Fibroblast of skin of right quadriceps (primary cell): ENCODE data around the gene DNAJC17.

Experiments
- DNase-seq: peaks from one replicate; pipeline ENCODE4 v3.0.0-alpha.2; 2013

DNAJC17 gene

DNA sequence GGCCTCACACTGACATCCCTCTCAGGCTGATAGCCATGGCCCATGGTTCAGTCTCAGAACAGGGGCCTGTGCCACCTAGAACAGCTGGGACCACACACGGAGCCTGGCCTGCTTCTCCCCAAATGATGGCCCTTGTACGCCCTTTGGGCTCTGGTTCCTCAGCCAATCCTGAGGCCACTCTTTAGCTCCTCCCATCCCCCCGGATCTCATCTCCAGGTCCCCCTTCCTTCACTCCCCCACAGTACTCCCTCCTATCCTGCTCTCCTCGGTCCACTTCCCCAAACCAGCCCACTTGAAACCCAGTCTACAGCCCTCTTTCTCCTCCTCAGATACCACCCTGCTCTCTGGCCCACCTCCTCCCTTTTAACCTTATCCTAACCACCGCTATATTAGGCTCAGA is 18.2 kb downstream of the DNAJC17 start:
- DNase-seq = no peak

DNA sequence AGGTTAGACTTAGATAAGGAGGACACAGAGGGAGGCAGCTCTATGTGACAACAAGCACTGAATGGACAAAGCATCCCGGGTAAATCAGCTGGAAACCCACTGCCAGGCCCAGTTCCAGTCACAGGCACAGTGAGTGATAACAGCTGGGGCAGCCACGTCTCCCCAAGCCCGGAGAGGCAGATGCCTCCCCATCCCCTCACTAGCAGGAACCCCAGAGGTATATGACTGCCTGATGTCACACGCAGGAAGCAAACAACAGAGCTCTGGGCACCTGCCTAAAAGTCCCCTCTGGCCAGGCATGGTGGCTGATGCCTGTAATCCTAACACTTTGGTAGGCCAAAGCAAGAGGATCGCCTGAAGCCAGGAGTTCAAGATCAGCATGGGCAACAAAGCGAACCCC is 19.3 kb downstream of the DNAJC17 start:
- no peak for DNase-seq

DNA sequence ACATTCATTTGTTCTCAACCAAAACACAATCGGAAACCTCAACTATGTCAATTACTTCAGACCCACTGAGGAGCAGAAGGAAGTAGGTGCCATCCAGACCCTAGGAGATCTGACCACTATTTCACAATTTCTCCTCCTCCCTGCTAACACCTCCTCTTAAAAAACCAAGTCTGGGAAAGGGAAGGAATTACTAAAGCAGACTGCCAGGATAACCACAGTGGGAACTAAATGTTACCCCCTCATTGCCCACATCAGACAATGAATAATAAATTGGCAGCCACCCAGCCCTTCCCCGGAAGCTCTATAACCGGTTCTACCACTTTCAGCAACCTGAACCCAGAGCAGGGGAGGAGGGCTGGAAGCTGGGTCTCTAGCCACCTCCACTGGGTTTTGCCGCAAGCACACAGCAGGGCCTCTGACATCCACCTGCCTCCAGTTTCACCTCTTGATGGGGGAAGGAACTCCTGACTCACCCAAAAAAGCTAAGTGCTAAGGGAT is 19.9 kb downstream of the DNAJC17 start:
- DNase-seq = peak; percentile 68

DNA sequence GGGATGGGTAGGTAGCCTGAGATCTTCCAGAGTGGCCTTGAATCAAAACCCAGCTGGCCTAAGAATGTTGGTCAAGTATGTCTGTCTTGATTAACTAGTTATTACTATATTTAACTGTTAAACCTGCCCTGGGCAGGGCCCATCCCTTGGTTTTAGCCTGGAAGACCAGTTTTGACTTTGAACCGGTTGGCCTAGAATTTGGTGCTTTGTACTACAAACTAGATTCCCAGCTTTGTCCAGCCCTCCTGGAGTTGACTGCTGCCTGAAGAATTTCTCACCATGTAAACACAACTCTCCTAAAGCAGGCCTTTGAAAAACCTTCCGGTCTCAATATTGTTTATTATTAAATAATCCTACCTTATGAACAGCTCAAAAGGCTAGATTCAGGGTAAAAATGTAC is 21.5 kb downstream of the DNAJC17 start:
- no peak for DNase-seq

DNA sequence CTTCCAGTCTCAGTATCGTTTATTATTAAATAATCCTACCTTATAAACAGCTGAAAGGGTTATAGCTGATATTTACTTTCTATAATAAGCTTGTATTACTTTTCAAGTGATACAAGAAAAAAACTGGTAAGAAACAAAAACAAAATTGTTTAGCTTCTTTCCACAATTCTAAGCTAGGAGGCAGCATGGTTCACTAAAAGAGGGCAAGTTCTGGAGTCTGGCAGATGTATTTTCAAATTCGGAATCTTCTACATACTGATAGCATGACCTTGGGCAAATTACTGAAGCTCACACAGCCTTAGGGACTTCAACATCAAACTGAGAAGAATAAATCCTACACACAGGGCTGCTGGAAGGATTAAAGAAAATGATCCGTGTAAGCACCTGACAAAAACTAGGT is 22.1 kb downstream of the DNAJC17 start:
- no peak for DNase-seq

DNA sequence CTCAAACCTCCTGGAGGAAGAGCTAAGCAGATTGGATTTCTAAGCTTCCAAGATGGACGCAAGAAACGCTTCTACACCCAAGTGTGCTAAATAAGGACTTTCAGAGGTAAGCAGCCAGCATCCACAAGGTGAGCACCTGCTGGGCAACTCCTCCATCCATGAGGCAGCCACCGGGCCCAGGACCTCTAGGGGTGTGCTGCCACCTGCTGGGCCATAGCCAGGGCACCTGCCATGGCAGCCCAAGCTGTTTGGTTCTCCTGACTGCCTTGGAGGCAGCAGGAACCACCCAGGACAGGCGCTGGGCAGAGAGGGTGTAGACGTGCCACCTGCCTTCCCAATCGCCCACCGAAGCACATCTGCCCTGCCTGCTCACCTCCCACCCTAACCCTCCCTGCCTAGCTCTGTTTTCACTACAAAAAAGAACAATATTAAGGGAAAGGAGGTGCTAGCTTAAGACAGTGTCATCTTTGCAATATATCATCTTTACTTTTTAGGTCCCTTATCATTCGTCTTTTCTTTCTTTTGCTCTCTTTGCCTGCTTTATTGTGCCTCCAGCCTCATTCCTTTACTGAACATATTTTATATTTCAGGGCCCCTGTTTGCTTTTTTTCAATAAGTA is 24.6 kb downstream of the DNAJC17 start:
- DNase-seq = no peak

DNA sequence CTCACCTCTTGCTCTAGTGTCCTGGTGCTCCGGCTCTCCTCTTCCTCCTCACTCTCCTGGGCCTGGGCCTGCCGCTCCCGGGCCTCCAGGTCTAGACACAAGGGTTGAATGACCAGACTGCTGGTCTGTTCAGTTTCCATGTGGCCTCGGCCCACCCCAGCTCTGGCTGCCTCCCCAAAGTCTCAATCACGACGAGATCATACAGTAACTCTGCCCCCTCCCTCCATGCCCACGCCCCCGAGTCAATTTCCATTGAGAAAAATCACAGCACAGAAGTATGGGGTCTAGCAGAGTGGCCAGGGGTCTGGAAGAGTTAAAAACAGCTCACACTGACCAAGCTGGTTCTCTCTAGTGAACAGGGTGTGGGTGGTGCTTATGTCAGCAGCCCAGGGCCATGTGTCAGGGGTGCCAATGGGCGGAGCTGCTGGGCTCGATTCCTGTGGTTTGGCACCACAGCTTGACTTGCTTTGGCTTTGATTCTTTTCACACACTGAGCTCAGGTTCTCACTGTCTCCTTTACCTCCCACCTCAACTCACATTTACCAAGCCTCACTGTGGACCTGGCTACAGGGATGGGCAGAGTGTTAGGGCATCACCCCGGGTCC is 30.6 kb downstream of the DNAJC17 start:
- DNase-seq = no peak

DNA sequence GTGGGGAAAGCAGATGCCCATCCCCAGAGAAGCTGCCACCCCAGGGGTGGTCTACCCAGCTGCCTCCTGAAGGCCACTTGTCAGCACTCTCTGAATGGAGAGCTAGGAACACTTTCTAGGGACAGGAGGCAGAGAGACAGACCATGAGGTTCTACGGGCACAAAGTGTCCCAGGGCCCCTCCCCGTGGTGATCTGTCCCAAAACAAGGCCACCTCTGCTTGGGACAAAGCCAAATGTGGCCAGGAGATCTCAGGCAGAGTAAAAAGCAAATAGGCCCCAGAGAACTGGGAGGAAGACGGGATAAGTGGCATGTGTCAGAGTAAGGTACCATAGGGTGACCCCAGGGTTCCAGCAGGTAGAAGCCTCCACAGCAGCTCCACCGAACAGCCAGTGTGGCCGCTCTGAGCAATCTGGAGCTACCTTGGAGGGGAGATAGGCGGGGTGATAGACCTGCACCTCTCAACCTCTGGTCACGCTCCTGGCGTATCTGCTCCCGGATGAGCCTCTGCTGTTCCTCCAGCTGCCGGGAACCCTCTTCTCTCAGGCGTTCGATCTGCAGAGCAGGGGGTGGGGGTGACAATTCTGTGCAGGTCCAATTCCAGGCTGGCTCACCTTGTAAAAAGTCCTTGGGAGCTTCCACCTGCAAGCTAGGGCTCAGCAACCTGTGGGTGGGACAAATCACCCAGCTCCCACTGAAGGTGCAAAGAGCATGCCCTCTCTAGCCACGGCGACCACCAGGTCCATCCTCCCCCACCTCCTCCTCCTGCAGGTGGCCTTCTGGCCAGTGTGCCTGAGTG is 31.3 kb downstream of the DNAJC17 start:
- DNase-seq = no peak

DNA sequence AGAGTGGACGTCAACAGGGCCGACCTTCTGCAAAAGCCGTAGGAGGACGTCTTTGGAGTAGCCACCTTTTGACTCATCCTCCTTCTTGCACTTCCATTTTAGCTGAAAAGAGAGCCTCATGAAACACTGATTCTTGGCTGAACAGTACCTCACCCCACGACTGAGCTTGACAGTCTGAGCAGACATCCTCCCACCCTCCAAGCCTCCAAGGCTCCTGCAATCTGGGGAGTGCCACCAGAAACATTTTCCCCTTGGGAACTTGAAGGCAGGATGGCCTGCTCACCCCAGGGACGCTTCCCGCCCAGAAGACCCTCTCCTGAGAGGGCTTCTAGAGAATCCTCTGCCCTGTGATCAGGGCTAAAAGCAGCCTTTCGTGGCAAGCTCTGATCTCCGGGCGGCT is 32.3 kb downstream of the DNAJC17 start:
- DNase-seq = no peak

DNA sequence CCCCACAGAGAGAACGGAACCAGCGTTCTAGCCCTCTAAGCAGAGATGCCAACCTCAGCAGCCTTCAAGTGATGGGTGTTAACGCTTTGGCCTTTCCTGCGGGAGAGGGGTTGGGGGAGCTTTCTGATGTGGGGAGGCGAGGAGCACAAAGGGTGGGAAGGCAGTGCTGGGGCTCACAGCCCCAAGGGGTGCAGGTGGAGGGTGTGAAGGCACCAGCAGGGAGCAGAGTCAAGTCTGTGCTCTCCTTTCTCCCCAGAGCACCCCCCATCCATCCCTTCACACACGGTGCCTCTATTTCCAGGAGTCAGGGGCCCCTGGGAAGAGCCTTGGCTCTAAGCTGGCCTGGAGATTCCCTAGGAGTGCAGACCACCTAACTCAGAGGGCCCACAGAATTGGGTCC is 33.4 kb downstream of the DNAJC17 start:
- no peak for DNase-seq

DNA sequence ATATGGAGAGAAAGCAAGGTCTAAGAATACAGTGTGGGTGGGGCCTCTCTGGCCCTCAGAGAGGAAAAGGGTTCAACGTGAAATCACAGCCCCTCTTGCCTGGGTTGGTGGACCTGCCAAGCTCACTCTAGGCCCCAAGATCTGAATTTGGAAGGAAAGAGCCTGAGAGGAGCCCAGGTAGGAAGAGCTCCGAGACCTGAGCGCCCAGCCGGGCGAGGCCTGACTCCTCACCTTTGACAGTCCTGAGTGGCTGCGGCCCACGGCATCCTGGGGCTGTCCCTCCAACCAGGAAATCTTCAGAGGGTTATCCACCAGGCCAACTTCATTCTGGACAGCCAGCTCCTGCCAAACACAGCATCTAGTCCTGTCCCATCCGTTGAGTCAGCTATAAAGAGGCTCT is 33.8 kb downstream of the DNAJC17 start:
- no peak for DNase-seq

DNA sequence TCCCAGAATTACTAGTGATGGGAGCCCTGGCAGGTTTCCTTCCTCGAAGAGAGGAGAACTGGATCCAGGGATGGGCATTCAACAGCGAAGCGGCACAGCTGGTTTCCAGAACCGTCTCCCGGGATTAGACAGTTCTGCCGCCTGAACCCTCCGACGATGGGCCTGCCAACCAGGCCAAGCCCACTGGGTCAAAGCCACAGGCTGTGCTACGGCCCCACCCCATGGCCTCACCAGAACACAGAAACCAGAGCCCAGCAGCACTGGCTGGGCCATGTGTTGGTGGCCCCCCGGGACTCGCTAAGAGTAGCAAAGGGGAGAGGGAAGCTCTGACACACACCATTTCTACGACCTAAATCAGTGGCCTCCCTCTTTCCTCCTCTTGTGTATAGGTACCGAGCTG is 35.3 kb downstream of the DNAJC17 start:
- no peak for DNase-seq

DNA sequence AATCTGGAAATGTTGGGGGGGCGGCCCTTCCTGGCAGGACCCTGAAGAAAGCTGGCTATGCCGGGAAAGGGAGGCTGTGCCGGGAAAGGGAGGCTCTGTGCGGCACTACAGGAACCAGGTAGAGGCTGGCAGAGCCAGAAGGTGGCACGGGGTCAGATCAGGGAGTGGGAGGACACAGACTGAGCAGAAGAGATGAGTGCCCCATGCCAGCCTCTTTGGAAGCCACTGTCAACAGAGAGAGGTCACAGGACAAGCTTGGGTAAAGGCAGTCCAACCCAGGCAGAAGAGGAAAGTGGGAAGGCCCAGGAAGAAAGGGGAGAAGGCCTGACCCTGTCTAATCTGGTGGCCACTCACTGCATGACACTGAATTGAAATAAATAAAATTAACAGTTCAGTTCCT is 36.0 kb downstream of the DNAJC17 start:
- no peak for DNase-seq

DNA sequence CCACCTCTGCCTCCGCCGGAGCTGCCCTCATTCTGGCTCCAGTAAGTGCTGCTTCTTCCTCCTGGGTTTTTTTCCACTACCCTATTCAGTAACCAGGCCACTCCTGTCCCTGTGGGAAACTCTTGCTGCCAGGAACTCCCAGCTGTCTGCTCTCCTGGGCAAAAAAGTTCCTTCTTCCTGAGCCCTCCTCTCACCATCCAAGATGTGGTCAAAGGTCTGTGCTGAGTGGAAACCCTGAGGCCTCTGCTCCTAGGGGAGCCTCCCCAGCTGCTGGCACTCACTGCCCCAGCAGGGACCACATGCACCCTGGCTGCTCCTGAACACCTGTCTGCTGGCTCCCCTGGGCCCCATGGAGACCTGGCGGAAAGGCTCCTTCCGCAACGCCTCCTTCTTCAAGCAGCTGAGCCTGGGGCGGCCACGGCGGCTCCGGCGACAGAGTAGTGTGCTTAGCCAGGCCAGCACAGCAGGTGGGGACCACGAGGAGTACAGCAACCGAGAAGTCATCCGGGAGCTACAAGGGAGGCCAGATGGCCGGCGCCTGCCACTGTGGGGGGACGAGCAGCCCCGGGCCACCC is 37.0 kb downstream of the DNAJC17 start:
- DNase-seq = no peak

DNA sequence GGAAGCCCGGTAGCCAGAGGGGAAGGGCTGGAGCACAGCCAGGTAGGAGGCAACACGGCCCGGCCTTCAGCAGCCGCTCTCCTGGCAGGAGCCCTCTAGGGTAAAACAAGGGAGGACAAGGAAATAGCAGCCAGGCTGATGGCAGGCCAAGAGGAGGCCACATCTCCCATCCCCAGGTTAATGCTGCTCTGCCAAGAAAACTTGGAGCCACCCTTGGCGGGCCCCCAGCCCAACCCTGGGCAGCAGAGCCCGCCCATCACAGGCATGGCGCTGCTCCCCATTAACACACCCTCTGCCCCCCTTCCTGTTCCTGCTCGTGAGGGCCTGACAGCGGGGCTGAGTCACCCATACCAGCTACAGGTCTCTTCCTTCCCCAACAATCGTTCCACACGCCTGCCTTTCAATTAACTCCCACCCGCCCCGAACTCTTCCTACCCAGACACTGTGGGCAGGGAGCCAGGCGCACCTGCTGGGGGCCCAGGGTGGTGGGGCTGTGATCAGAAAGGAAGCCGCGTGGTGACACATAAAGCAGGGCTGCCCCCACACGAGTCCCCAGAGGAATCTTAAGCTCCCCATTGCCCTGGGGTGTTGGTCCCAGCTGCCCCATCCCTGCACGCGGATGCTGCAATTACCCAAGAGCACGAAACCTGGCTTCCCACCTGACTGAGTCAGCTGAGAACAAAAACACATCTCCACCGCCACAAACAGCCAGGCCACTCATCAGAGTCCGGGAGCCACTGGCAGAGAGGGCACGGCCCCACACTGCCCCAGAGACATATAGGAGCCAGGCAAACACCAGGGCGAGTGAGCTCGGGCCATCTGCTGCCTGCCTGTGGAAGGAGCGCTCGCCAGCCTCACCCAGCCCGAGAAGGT is 37.8 kb downstream of the DNAJC17 start, which contains the start of gene C15orf62:
Gene C15orf62 (plus strand): TSS at position 707 of the 873 bp plus-strand sequence. CDS start 516 bp downstream, outside the sequence.
- peak; percentile 30 for DNase-seq

DNA sequence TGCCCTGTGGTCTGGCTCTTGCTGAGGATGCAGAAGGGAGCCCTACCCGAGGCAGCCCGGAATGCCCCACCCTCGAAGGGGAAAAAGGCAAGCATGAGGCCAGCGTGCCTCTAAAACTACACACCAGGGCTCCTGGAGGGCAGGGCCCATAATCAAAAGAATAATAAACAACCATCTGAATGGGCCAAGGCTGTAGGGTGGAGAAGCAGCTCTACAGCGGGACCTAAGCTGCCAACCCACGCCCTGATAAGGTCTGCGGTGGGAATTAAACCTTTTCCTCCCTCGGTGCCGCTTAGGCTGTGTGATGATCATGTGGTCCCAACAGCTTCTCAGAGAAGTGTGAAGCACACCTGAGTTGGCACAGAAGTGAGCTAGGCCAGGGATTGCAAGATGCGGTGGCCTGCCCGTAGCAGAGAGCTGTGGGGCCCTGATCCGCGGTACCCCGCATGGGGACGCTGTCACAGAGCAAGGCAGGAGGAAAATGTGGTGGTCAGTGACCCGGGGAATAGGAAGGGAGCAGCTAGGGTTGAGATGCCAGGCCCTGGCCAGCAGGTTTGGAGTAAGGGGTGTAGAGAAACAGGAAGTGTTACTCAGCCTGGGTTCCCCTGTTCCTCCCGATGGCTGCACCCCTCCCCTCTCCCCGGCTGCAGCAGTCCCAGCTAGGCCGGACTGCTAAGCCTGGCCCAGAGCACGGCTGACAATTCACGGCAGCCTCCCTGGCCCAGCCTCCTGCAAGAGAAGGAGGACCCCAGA is 38.6 kb downstream of the DNAJC17 start:
- DNase-seq = no peak

DNA sequence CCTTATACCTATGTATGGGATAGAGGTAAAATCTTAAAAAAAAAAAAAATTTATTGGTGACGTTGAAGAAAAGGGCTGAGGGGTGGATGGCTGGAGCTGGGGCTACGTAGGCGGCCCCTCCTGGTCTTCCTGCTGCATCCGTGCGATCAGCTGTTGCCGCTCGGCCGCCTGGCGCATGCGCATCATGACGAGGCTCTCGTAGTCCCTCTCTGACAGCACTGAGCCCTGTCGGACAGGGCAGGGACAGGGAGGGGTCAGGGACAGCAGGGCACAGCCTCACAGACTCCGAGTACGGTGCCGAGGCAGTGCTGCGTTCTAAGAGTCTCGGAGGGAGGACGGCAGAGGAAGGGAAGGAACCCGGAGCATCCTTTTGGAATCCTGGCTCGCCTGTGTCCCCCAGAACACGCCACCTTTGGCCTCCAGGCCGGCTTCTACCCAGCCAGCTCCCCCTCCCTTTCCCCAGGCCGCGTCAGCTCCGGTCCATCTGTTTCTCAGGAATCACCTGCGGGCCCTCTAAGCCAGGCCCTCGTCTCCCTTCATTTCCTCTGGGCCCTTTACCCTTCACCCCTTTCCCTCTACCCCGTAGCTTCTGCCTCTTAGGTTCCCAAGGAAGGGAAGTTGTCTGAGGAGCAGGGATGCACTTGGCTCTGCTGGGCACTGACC is 39.3 kb downstream of the DNAJC17 start:
- no peak for DNase-seq

DNA sequence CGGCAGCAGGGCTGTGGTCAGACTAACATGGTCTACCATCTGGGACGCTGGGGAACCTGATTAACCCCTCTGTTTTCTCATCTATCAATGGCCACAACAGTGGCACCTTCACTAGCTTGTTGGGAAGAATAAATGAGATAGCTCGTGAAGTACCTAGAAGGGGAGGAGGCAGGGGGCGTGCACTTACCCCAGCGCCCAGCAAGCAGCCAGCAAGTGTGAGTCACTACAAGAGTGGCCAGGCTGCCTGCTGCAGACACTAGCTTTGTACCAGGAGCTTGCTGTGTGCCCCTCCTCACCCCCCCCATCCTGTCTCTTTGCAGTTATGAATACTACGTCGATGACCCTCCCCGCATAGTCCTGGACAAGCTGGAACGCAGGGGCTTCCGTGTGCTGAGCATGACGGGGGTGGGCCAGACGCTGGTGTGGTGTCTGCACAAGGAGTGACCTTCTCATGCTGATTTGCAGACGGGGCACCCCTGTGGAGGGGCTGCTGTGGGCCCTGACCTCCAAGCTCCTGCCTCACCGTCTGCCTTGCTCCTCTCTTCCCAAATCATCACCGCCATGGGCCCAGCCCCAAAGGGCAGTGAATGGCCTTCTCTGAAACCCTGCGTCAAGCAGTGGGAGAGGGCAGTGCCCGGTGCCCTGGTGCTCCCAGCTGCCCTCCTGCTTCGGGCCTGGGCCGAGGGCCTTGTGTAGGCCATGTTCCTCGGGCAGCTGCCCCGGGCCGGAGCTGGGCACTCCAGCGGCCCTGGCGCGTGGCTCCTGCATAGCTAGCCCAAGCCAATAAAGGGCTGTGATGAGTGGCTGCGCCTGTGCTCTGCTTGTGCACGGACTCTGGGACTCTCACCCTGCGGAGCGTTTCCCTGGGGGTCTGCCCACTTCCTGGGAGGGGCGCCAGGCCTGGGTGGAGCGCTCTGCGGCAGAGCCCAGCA is 40.1 kb downstream of the DNAJC17 start:
- peak; percentile 25 for DNase-seq

DNA sequence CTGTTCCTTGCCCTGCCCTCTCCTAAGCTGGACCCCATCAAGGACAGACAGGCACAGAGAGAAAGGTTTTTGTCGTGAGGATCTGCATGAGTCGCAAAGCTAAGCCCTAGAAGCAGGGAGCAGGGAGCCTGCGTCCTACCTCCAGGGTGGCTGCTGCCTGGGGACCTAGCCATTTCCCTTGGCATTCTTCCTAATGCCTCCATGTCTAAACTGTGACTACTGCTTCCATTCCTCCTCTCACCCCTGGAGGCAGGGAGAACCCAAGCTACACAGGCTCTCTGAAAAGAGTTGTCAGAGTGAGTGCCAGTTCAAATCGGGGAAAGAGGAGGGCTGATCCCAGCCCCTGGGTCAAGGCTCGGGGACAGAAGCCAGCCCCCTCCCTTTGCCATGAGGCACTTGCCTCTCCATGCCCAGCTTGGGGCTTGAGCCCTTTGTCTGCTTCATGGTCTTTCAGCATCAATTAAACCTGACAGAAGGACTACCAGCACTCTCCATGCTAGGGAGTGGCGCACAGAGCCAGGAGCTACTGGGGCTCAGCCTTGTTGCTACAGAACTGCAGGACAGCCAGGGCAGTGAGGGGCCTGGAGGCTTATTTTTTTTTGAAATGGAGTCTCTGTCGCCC is 41.0 kb downstream of the DNAJC17 start:
- DNase-seq = peak; percentile 27
